ENCODE measurements around the gene RIOK3. TPM values are rescaled to one million over a fixed set of nuclear protein-coding genes. Genes with fewer than 3 reads are reported as not detected.
A peak's percentile ranks its signal among the peaks of the same experiment; 100 is the strongest.
"Not testable (repeated sequence)": the region's sequence is repeated elsewhere in the genome, so short reads cannot be mapped to it uniquely, and the experiment has no call there.

Gene RIOK3
- total and polyA plus RNA-seq, 7 donors: 38.2 to 206 (median 54.6) TPM

DNA sequence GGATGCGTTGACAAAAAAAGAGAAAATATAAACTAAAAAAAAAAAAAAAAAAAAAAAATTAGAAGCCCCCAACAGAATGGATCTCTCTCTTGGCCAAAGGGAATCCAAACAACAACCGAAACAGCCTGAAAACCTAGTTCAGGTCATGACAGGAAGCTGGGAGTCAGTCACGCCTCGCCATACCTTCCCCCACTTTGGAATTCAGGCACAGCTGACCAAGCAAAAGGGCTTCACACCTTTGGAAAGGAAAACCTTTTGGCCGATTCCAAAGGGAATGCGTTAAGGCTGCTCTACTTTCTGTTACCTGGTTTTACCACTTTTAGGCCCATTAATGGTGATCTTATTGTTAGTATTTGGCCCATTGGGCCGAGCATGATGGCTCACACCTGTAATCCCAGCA is 32.3 kb downstream of the RIOK3 start:
- Histone ChIP-seq H3K27me3 (no peaks in the 10 kb centered on the region), H3K27ac (peak overlapping the region in 1 of 4 donors; percentile 3), H3K9me3 (no peaks in the 10 kb centered on the region), H3K4me3 (no peak overlapping the region), H3K36me3 (peaks cover under 1 to 31% (median 12%) of the 10 kb centered on the region in 4 donors), H3K4me1 (peaks cover 0 to 3% (median 0%) of the 10 kb centered on the region in 4 donors)
- intact Hi-C loops (cut with DNase I): no loop called here
- no peak for DNase-seq
- WGBS, 2 donors: 96 to 97% methylated on average over 7 of the region's 7 CpGs
- TF ChIP-seq, protein P1, sequence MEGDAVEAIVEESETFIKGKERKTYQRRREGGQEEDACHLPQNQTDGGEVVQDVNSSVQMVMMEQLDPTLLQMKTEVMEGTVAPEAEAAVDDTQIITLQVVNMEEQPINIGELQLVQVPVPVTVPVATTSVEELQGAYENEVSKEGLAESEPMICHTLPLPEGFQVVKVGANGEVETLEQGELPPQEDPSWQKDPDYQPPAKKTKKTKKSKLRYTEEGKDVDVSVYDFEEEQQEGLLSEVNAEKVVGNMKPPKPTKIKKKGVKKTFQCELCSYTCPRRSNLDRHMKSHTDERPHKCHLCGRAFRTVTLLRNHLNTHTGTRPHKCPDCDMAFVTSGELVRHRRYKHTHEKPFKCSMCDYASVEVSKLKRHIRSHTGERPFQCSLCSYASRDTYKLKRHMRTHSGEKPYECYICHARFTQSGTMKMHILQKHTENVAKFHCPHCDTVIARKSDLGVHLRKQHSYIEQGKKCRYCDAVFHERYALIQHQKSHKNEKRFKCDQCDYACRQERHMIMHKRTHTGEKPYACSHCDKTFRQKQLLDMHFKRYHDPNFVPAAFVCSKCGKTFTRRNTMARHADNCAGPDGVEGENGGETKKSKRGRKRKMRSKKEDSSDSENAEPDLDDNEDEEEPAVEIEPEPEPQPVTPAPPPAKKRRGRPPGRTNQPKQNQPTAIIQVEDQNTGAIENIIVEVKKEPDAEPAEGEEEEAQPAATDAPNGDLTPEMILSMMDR (IDR thresholded peaks at IDR 0.05): no peak
- TF ChIP-seq POLR2A (IDR thresholded peaks at IDR 0.05) (no peak), POLR2AphosphoS5 (IDR thresholded peaks at IDR 0.05) (no peak), EP300 (IDR thresholded peaks at IDR 0.05) (no peak)

DNA sequence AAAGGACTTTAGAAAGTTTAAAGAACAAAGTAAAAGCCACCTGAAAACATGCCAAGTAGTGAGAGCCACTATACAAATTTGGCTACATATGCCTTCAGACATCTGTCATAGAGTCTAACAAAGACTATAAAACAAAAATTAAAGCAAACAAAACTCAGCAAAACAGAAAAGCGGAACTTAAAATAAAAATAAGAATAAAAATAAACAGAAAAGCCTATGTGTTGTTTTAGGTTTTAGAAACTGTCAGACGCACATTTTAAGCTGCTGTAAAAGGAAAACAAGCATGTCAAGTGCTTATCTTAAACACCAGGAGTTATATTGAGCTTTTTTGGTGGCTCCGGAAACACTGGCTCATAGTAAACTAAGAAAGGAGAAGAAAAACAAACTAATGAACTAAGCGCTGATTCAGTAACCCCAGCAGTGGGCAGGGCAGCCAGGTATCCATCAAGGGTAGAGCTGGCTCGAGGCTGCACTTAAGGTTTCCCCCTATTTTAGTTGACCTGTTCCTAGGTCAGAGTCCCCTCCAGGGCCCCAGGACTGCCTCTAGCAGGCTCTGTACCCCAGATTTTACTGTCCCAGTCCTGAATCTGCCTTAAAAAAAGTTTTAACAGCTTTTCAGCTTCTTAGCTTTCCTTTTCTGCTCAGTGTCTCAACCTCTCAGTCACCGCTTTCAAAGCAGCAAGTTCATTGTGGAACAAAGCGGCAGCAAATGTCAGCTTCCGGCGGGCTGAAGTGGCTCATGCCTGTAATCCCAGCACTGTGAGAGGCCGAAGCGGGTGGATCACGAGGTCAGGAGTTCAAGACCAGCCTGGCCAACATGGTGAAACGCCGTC is 34.9 kb downstream of the RIOK3 start:
- TF ChIP-seq, protein P1 (IDR thresholded peaks at IDR 0.05): no peak
- TF ChIP-seq EP300 (IDR thresholded peaks at IDR 0.05) (no peak), POLR2AphosphoS5 (IDR thresholded peaks at IDR 0.05) (no peak), POLR2A (IDR thresholded peaks at IDR 0.05) (no peak)
- H3K36me3 ChIP-seq: peaks cover 0 to 5% (median 0%) of the 10 kb centered on the region in 4 donors
- WGBS, 2 donors: 22 to 46% methylated on average over 14 of the region's 14 CpGs
- H3K9me3 ChIP-seq: no peaks in the 10 kb centered on the region
- H3K27me3 ChIP-seq: no peaks in the 10 kb centered on the region
- intact Hi-C loops (cut with DNase I): no loop called here
- DNase-seq: no peak
- peak overlapping the region in 3 of 4 donors; percentile 4 to 12 (median 11) for H3K4me3 ChIP-seq
- H3K27ac ChIP-seq: peak overlapping the region; percentile 24 to 79 (median 46)
- H3K4me1 ChIP-seq: peaks cover 0 to 3% (median 0%) of the 10 kb centered on the region in 4 donors

DNA sequence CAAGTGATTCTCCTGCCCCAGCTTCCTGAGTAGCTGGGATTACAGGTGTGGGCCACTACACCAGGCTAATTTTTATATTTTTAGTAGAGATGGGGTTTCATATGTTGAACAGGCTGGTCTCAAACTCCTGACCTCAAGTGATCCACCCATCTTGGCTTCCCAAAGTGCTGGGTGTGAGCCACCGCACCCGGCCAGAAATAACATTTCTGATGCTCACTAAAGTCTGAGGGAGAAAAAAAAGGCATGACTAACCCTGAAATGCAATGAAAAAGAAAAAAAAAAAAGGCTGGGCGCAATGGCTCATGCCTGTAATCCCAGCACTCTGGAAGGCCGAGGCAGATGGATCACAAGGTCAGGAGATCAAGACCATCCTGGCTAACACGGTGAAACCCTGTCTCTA is 36.5 kb downstream of the RIOK3 start:
- H3K36me3 ChIP-seq; H3K4me1 ChIP-seq; DNase-seq; H3K9me3 ChIP-seq; H3K27ac ChIP-seq; intact Hi-C loops (cut with DNase I); H3K27me3 ChIP-seq; H3K4me3 ChIP-seq: not testable (repeated sequence)
- WGBS, 2 donors: 87 to 94% methylated on average over 5 of the region's 5 CpGs

DNA sequence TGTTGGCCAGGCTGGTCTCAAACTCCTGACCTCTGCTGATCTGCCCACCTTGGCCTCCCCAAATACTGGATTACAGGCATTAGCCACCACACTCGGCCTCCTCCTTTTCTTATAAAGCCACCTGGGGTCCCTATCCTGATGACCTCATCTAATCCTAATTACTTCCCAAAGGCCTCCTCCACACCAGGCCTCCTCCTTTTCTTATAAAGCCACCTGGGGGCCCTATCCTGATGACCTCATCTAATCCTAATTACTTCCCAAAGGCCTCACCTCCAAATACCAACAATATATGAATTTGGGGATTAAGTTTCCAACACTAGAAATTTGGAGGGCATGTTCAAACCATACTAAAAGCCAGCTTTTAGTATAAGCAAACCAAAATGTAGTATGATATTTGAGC is 40.6 kb downstream of the RIOK3 start:
- Histone ChIP-seq H3K9me3 (no peaks in the 10 kb centered on the region), H3K4me3 (no peak overlapping the region), H3K27ac (no peak overlapping the region), H3K27me3 (no peaks in the 10 kb centered on the region), H3K4me1 (no peaks in the 10 kb centered on the region), H3K36me3 (no peaks in the 10 kb centered on the region)
- intact Hi-C loops (cut with DNase I): no loop called here
- no peak for DNase-seq
- TF ChIP-seq POLR2AphosphoS5 (IDR thresholded peaks at IDR 0.05) (no peak), EP300 (IDR thresholded peaks at IDR 0.05) (no peak), POLR2A (IDR thresholded peaks at IDR 0.05) (no peak)
- TF ChIP-seq, protein P1 (IDR thresholded peaks at IDR 0.05): no peak
- 83 to 94% methylated on average over 1 of the region's 1 CpG for WGBS, 2 donors

DNA sequence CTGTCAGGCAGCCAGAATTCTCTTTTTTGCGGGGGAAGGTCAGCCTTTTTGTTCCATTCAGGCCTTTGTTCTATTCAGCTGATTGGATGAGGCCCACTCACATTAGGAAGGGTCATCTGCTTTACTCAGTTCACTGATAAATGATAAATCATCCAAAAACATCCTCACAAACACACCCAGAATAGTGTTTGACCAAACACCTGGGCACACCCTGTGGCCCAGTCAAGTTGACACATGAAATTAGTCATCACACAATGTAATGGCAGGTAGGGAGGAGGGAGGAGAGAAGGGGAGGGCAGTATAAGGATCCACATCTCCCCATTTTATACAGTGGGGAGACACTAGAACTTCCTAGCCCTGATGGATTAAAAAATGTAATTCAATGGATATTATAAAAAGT is 41.9 kb downstream of the RIOK3 start:
- intact Hi-C loops (cut with DNase I): no loop called here
- no peak for DNase-seq
- Histone ChIP-seq H3K27ac (no peak overlapping the region), H3K9me3 (no peaks in the 10 kb centered on the region), H3K4me3 (no peak overlapping the region), H3K36me3 (no peaks in the 10 kb centered on the region), H3K4me1 (no peaks in the 10 kb centered on the region), H3K27me3 (no peaks in the 10 kb centered on the region)
- TF ChIP-seq POLR2AphosphoS5 (IDR thresholded peaks at IDR 0.05) (no peak), POLR2A (IDR thresholded peaks at IDR 0.05) (no peak), EP300 (IDR thresholded peaks at IDR 0.05) (no peak)
- TF ChIP-seq, protein P1 (IDR thresholded peaks at IDR 0.05): no peak
- WGBS, 2 donors: 93 to 95% methylated on average over 1 of the region's 1 CpG
